GM12873 (cell line): Measurements from ENCODE around the gene PLA2G2F.

Experiments used
- CTCF ChIP-seq: IDR thresholded peaks from 2 replicates; pipeline ENCODE4 v1.5.1; 2012; ENCODE audit warnings: low read depth, mild to moderate bottlenecking, moderate library complexity, low read length, control low read depth; ENCODE audit not compliant: insufficient read depth; ENCODE audit errors: missing control alignments

PLA2G2F gene

DNA sequence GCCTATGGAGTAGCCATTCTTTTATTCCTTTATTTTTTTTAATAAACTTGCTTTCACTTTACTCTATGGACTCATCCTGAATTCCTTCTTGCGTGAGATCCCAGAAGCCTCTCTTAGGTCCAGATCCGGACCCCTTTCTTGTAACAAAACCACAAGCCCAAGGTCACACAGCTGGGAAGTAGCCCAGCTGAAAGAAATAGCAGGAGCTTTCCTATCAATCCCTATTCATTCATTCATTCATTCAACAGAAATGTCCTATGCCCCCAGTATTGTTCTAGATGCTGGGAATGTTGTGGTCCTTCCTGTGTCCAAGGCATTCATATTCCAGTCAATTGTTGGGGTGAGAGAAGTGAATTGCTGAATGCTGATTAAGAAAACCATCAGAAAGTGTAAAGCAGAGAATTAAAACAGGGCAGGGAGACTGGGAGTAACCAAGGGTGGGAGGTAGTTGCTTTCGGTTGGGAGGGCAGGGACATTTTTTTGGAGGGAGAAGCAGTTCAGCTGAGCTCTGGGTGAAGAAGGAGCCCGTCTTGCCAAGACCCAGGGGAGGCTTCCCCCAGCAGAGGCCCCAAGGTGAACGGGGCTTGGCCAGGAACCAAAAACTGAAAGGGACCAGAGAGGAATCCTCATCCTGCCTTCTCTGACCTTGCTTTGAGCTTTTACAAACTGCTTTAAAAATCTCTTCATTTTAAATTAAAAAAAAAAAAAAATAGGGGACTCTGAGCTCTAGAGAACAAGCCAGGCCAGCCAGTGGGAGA, 30.6 kb upstream of the PLA2G2F start:
- no peak for TF ChIP-seq CTCF

DNA sequence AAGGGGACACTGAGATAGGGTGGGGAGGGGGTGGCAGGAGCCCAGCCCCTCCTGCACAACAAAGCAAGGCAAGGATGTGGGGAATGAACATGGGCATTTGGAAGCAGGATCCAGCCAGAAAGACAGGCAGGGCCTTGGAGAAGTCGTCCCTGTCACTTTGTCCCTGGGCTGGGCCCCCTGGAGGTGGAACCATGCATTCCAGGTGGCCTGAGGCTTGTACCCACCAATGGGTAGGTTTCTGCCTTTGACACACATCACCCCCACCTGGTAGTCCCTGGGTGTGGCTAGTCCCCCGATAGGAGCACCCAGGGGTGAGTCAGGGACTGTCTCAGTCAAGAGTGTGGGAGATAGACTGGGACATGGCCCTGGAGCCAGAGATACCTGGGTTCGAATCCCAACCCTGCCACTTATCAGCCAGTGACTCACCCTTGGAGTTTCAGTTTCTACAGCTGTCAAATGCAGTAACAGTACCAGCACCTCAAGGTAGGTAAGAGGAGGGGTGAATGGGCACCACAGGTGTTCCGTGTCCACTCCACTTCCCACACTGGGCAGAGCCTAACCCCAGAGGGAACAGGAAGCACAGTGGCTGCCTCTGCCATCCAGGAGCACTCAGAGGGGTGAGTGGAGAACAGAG, 29.8 kb upstream of the PLA2G2F start:
- TF ChIP-seq CTCF: peak; percentile 38

- no peak for TF ChIP-seq CTCF
These were observed 28.4 kb upstream of the PLA2G2F start for GRCh38 chr1:20110679-20111078.

DNA sequence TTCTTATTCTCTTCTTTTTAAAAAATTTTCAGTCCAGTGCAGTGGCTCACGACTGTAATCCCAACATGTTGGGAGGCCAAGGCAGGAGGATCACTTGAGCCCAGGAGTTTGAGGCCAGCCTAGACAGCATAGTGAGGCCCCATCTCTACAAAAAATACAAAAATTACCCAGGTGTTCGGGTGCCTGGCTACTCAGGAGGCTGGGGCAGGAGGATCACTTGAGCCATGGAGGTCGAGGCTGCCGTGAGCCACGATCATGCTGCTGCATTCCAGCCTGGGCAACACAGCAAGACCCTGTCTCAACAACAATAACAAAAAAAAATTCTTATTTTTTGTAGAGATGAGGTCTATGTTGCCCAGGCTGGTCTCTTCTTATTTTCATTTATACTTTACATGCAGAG, 27.7 kb upstream of the PLA2G2F start:
- TF ChIP-seq CTCF: no peak

GRCh38 chr1:20112279-20113000, 26.7 kb upstream of the PLA2G2F start:
- no peak for TF ChIP-seq CTCF

DNA sequence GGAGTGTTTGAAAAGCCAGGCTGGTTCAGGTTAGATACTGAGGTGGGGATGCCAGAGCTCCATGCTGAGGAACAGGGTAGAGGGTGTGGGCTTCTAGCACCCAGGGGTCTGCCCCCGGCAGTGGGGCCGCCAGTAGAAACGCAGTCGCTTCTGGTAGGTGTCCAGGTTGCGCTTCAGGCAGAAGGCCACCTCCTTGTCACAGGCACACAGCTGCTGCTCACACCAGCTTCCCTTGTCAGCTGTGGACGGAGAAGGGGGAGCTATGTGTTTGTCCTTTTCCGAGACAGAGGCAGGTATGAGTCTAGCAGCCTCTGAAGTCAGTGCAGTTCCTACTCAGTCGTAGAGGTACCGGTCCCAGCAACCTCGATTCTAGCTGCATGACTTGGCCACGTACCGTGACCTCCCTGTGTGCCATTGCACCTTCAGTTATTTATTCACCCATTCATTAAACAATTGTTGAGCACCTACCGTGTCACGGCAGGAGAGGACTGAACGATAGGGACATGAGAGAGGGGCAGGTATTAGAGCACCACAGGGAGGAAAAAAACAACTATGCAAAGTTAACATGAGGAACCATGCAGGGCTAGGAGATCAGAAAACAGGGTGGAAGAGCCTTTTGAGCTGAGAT, 25.0 kb upstream of the PLA2G2F start:
- TF ChIP-seq CTCF: no peak

DNA sequence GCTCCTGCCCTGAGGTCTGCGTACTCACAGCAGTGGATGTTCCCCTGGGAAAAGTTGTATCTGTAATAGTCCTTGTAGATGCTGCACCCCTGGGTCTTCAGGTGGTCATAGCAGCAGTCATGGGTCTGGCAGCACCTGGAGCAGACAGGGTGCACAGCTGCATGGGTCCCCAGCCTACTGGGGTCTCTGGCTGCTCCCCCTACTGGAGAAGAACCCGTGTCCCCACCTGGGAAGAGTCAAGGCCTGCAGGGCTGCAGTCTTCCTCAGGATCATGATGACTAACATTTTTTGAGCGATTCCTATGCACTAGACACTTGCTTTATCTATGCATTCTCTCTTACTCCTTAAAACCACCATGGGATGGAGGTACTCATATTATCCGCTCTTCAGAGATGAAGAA, 23.6 kb upstream of the PLA2G2F start:
- no peak for TF ChIP-seq CTCF
